ENCODE measurements around the gene AXIN2.
"Not testable (repeated sequence)": the region's sequence is repeated elsewhere in the genome, so short reads cannot be mapped to it uniquely, and the experiment has no call there.

AXIN2 gene

DNA sequence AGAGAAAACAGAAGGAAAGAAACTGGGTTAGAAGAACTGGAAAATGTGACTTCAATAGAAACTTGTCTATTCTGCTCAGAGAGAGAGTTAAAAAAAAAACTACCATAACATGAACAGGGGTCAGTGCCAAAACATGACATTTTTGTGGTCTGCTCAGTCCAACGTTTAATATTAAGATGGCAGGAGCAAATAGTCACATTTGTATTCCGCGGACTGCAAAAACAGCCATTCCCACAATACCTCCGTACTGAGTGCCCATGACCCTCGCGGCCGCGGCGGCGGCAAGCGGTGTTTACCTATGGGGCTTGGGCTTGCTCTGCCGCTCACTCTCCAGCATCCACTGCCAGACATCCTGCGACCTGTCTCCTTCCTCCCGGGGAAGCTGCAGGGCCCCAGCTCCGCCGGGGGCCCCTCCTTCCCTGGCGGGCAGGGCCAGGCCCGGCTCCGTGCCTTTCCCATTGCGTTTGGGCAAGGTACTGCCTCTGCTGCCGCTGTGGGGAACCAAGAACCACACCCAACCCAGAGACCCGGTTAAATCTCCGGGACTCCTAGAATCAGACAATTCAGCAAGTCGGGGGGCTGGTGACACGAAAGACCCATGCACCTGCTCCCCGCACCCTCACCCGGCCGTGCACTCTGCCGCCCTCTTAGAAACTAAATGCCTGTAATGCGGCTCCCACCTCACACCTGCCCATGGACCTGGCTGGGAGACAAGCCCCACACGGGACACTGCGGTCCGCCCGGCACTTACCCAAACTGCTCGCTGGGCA, 24.7 kb downstream of the AXIN2 start:
- DNase-seq, result no peak

DNA sequence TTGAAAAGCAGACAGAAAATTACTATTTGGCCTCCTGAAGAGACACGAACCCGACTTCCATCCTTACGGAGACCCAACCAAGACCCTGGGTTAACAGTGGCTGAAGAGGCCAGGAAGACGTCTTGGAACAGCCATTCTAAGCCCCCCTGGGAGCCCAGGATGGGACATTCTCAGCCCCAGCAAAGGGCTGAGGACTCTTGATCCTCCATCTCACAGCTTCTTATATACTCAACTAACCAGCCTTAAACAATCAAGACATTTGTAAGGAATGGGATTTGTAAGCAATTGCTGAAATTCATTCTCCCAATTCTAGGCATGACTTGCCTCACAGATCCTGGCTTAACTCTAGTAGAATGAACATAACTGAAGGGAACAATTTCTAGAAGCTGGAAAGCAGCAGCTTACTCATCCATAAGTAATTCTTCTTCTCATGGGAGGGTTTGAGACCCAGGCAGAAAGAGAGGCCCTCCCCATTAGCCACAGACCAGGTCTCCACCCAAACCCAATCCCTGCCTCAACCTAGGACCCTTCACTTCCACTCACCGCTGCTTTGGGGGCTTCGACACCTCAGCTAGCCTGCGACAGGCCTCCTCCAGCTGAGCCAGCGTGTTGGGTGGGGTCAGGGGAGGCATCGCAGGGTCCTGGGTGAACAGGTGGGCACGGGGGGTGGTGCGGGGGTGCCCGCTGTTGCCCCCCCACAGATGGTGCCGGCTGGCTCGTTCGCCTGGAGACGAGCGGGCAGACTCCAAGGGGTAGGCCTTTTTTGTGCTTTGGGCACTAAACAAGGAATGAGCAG, 25.5 kb downstream of the AXIN2 start:
- DNase-seq, result no peak

DNA sequence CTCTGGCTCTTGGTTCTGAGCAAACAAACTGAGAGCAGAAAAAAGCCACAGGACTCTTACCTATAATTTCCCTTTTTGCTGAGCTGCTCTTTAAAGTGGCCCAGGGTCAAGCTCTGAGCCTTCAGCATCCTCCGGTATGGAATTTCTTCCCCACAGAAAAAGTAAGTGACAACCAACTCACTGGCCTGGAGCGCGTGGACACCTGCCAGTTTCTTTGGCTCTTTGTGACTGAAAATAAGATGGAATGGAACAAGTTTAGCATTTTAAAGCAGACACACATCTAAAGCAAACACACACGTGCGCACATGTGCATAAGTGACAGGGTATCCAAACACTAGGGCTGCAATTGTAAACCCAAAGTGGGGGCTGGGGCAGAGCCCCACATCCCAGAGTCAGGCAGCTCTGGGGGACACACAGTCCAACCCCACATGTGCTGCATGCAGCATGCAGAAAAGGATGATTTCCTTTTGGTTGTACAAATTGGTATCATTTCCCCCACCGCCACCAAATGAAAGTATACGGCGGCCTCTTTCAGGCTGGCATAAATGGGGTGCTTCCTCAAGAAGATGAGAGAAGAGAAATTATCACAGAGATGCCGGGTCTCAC, 27.5 kb downstream of the AXIN2 start:
- DNase-seq, result no peak

DNA sequence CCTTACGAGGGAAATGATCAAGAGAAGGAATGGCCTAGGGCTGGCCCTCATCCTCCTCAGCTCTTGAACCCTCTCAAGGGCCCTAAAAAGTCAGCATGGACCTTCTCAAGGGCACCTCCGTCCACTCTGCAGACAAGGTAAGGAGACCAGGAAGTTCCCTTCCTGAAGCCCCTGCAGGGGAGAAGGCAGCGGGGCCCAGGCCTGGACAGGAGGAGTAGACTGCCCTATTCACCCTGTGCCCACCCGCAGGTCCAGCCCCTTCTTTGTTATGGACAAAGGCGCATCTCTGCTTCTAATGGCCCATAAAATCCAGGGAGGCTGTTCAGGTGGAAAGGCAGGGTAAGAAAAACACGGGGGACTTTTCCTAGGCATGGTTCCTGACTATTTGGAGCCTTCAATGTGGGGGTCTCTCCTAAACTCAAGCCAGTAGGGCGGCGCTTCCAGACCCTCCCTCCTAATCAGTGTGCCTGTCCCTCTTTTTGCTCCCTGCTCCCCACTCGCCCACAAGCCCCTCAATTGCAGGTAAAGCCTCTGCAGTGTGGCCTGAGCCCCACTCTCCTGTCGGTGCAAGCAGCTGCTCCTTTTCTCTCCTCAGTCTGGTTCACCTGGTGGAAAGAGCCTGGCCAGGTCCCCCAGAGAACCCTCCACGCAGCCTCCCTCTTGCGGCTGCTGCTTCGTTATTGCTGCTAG, 28.2 kb downstream of the AXIN2 start:
- DNase-seq, result no peak

DNA sequence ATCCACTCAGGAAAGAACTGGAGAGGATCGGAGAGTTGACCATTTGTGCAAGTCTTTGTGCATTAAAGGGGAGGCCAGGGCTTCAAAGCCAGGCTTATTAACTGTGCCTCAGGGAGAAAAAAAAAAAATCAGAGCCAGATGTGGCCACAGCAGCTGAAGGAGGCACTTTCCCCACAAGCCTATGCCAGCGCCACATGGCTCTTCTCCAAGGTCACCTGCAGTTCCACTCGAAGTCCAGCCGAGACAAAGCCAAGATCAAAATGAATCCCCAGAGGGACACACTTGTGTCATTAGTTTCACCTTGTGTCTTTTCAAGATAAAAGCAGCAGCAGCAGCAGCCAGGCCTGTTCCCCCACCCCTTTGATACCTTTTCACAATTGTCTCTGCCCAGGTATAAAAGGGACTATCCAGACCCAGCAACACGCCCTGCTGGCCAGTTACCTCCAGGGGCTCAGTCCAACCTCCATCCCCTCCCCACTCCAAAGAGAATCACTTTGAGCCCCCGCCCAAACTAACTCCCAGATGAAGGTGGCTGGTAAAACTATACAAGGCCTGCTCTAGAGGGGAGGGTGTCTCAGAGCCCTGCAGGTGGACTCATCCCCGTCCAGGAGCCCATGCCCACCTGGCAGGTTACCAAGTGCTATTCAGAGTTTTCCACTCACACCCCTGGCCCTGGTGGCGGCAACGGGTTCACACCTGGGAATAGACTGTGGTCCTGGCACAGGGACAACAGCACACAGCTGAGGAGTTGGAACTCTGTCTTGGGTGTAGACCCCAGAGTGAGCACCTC, 29.2 kb downstream of the AXIN2 start:
- no peak for DNase-seq

DNA sequence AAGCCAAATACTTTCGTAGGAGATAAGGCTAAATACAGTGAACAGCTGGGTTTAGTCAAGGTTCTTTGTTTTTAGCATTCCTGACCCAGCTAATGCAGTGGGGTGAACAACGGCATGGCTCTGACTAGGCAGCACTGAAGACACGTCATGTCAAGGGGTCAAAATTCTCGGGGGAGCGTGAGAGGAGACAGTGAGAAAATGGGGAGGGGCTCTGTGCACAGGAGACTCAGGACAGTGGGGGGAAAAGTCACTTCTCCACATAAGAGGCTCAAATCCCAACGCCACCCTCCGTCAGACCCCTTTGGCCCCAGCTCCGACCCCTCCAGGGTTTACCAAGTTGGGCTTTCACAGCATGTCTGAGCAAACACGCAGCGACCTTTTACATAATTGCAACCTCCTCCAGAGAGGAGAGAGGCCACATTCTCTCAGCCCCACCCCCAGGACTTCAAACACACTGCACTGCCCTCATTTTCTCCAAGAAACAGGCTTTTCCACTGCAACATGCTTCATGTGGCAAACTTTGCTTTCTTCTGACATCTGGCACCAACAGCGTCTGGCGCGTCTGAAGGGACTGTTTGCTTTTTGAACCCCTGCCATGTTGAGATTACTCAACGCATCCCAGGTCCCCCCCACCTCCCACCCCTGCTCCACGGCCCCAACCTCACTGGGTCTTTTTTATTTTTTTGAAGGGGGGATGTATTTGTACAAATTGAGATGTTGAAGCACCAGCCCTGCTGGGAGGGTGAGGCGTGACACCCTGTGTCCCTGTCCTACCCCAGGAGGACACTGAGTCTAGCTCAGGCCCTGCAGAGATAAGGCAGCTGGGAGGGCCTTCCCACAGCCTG, 30.0 kb downstream of the AXIN2 start:
- DNase-seq, result peak; percentile 79

DNA sequence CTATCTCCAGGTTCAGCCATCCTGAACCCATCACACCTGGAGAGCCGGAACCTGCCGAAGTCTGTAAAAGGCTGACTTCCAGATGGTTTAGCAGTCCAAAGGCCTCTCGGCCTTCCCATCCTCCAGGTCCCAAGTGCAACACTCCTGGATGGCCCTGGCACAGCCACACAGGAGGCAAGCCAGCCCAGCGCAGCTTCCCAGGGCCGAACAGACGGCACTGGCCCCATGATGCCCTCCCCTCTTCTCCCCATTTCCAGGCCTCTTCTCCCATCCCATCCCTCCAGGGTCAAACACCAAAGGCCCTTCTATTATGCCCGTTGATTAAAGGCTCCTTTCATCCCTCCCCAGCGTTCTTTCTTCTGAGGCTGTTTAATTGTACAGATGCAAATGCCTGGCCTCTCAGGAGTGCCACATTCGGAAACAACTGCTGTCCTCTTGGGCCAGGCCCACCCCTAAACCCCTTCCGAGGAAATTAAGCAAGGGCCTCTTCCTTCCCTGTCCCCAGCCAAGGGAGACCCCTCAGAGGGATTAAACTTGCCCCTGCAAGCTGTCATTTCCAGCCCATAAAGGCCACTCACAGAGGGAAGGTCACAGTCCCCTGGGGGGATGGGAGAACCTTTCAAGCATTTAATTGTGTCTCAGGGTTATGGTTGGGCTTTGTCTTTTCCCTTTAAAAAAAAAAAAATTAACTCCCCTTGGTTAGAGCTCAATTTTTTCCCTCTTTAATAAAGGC, 30.8 kb downstream of the AXIN2 start:
- peak; percentile 67 for DNase-seq

DNA sequence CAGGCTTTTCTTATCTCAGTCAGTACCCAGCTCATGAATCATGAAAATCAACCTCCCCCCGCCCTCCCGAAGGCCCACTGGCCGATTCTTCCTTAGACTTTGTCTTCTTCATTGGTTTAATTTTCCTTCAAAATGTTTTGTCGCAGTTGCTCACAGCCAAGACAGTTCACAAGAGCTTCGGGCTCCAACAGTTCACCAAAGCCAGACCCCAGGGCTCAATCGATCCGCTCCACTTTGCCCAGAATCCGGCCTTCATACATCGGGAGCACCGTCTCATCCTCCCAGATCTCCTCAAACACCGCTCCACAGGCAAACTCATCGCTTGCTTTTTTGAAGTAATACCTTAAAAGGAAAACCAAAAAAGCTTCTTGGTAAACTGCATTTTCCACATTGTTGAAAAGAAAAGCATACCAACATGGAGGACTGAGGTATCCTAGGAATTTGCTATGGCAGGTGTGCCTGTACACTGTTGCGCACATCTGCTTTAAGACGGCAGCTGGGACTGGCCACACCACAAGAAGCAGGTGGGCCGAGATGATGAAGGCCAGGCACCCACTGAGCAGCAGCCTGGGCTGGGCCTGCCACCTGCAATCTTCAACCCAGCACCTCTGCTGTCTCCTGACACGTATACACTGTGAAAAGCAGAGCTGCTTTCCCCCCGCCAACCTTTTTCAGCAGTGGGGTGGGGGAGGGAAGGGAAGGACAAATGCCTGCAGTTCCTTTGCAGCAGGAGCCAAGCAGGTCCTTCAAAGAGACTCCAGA, 31.5 kb downstream of the AXIN2 start:
- peak; percentile 35 for DNase-seq

DNA sequence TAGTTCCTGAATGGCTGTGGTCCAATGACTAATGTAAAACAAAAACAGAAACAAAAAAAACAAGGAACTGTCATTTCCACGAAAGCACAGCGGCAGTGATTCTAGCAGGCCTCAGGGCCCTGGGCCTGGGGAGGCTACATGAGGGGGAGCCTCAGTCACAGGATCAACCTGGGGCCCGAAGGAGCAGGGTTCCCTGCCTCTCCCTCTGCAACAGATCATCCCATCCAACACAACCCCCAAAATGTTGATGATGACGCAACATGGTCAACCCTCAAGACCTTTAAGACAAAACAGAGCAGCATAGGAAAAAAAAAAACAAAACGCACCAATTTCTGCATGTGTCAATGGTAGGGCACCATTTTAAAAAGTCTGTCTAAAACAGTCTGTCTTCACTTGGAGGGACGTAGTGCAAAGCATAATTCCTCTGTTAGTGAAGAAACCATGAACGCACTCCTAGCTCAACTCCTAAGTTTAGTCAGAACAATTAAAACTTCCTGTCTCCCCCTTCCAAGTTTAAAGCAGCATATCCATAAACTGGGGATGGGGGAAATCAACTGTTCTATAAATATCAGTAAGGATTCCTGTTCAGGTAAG, 32.3 kb downstream of the AXIN2 start:
- no peak for DNase-seq

DNA sequence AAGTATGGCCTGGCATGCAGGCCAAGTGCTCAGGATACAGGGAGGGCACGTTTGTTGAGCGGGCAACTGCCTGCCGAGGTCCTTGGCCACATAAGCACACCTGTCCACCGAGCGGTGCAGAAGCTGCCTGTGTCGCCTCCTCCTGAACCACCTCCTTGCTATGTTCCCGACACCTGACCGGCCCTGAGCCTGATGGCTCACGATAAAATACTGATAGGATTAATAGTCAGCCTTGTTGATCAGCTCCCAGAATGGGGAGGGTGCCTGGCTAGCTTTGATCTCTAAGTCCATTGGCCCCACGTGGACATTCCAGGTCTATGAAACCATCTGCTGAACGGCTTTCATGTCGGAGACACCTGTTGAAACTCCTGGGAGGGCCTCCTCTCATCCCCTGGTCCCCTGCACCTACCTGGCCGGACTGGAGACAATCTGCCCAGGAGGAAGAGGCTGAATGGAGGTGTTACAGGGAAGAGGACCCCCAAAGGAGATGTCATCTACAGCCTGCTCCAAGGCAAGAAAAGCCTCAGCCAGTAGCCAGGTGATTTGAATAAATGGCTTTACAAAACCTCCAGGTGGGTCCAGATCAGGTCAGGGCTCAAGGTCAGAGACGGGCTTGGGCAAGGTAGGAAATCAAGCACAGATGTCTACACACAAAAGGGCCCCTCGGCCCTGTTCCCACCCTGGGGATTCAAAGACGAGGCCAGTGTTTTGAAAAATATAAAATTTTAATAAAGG, 33.4 kb downstream of the AXIN2 start:
- DNase-seq, result no peak

DNA sequence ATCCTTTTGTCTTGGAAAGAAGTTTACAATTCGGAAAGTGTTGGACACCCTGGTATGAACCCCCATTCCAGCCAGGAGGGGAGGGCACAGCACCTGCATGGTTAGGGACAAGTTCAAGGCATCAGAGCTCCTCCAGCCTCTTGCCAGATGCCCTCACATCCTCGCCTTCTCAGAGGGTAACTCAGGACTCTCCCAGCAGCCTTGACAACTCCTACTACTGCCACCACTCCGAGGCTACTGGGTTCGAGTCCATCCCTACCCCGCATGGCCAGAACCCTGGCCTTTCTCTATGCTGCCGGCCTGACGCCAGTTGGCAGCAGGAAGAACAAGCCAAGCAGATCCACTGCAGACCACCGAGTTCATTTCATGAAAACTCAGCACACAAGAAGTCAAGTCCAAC, 34.1 kb downstream of the AXIN2 start:
- DNase-seq, result no peak

DNA sequence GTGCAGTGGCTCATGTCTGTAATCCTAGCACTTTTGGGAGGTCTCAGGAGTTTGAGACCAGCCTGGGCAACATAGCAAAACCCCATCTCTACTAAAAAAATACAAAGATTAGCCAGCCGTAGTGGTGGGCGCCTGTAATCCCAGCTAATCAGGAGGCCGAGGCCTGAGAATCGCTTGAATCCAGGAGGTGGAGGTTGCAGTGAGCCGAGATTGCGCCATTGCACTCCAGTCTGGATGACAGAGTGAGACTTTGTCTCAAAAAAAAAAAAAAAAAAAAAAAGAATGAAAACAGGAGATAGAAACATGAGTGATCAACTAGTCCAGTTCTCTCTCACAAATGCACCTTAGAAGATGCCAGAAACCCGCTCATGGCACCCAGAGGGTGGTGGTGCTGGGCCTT, 34.6 kb downstream of the AXIN2 start:
- not testable (repeated sequence) for DNase-seq

DNA sequence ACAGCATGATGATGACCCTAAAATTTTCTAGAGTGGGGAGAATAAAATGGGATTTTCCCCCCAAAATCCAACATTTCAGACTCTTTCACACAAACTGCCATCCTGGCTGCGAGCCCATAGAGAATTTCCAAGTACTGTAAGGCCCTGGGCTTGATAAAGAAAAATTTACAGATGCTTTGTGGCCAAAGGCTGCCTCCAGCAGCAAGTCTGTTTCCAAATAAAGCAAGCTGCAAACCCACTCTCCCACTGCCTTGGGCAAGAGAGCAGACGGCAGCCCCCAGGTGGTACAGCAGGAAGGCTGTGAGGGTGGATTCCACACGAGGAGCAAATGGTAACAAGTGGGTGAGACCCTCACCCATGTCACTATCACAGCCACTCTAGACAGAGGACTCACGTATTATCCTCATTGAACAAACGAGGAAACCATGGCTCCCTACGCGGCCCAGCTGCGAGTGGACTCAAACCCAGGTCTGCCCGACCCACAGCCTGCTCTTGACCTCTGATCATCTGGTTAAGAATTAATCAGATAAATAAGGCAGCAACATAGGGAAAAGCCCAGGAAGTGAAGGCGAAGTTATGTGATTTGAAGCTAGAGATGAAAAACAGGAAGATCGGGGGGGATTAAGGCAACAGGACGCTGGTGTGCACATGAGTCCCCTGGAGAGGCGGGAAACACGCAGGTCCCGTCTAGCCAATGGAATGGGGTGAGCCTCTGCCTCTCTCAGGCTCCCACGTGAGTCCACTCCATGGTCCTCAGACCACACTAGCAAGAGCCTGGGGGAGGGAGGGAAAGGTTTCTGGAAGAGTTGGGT, 37.4 kb downstream of the AXIN2 start:
- no peak for DNase-seq

DNA sequence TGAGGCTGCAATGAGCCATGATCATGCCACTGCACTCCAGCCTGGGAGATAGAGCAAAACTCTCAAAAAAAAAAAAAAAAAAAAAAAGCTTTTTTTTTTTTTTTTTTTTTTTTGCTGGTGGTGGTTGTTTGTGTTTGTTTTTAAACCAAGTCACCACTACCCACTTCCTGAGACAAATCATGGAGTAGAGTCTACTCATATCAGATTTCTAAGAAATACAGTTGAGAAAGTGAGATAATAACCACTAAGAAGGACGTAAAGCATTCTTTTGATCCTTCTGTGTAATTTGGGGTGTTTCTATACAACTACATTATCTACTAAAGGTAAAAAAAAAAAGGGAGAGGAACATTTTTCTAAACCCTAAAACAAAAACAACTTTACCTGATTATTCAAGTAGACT, 38.0 kb downstream of the AXIN2 start:
- DNase-seq, result no peak

DNA sequence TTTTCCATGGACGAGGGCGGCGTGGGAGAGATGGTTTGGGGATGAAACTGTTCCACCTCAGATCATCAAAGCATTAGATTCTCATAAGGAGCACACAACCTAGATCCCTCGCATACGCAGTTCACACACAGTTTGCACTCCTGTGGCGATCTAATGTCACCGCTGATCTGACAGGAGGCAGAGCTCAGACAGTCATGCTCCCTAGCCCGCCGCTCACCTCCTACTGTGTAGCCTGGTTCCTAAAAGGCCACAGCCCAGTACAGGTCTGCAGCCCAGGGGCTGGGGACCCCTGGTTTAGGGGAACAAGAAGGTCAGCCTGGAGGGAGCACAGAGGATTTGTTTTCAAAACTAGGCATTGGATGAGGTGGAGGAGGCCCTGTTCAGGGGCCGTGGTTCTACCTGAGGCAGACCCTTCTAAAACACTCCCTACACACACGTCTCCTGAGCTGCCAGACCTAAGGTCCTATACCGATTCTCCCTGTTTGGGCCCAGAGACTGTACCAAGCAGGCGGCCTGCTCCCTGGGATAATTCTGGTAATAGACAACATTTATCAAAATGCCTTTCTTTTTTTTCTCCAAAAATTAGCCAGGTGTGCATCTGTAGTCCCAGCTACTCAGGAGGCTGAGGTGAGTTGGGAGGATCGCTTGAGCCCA, 38.6 kb downstream of the AXIN2 start:
- DNase-seq, result no peak

DNA sequence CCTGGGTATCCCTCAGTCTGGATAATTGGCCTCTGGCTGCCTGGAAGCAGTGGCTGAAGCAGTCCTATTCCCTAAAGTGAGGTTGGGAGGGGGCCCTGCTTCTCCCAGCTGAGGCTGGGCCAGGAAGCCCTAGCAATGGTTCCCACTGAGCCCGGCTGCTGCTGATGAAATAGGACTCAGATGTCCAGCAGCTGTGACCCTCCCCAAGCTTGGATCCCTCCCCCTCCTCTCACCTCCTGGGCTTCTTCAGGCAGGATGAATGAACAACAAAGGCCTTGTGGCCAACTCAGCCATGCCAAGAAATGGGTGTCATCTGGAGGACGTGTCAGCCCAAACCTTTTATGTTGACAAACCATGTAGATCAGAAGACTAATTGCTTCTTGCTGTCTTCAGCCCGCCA, 42.0 kb downstream of the AXIN2 start:
- DNase-seq, result no peak

DNA sequence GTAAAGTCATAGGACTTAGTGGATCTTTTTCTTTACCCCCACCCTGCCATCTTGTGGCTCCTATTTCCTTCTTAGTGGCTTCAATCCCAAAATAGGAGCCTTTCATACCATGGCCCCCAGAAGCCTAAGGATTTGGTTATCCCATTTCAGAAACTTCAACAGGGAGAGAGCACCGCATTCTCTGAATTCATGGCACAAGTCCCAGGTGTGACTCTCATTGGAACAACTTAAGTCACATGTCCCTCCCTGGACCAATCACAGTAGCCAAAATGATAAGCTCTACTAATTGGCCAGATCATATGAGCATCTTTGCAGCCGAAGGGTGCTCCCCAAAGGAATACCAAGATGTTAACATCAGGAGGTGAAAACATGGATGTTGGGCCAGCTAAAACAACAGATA, 43.2 kb downstream of the AXIN2 start:
- no peak for DNase-seq

Data from right kidney (tissue), 1 donor.